ENCODE data around the gene BLOC1S2.
"Not testable (repeated sequence)": the region's sequence is repeated elsewhere in the genome, so short reads cannot be mapped to it uniquely, and the experiment has no call there.

The BLOC1S2 gene

DNA sequence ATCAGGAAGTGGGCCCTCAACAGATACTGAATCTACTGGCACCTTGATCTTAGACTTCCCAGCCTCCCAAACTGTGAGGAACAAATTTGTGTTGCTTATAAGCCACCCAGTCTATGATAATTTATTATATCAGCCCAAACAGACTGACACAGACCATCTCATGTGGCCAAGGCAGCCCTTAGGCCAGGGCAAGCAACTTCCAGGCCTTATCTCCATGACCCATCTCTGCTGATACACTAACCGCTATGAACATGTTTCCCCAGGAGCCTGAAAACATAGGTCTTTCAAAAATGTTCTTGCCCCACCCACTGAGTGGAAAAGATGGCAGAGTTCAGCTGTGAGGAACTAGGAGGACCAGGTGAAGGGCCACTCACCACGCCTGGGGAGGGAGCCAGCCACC lies 3.2 kb upstream of the BLOC1S2 start:
- DNase-seq, result no peak

DNA sequence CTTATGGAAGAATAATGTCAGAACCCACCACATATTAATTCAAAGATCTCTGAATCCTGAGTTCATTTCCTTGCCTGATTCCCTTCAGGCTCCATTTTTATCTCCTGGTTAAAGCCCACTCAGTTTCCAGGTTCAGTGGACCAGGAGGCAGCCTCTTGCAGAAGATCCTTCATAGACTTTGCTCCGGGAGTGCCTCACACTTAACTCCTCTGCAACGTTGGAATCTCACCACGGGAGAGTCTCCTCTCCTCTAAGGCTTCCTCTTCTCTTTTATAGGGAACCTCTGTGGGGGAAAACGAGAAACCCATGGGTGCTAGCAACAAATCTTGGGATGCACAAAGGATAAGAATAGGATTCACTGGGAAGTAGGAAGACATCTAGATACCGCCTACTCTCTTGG lies 1.7 kb upstream of the BLOC1S2 start:
- DNase-seq, result no peak

DNA sequence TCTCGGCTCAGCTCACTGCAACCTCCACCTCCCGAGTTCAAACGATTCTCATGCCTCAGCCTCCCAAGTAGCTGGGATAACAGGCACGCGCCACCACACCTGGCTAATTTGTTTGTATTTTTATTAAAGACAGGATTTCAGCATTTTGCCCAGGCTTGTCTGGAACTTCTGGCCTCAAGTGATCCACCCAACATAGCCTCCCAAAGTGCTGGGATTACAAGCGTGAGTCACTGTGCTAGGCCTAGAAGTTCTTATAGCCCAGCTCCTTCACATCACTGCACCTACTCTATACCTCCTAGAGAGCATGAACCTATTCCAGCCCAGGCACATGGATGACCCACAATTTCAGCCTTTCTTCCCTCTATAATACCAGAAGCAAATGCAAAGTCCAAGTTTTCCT lies 1.3 kb upstream of the BLOC1S2 start:
- no peak for DNase-seq

DNA sequence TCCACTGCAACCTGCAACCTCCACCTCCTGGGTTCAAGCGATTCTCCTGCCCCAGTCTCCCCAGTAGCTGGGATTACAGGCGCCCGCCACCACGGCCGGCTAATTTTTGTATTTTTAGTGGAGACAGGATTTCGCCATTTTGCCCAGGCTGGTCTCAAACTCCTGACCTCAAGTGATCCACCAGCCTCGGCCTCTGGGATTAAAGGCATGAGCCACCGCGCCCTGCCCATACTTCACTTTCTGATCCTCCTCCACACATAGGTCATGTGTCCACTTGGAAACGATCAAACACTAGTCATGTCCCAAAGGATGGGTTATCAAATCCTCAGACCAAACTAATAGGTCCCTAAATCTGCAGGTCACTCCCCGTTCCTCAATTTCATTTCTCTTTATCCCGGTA lies 1.2 kb downstream of the BLOC1S2 start:
- DNase-seq, result not testable (repeated sequence)

DNA sequence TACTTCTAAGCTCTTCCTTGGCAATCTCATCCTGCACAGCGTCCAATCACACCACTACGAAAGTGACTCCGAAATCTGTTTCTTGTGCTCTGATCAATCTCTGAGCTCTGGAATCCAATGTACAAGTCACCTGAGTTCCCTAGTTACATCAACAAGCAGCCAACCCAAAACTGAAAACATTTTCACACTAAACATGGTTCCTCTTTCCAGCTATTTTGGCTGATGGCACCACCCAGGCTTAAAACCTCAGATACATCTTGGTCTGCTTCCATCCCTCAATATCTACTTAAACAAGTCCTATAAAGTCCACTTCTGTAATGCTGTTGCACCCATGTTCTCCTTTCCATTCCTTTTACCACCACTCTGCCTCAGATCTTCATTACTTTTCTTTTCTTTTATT lies 3.6 kb downstream of the BLOC1S2 start:
- DNase-seq, result no peak

DNA sequence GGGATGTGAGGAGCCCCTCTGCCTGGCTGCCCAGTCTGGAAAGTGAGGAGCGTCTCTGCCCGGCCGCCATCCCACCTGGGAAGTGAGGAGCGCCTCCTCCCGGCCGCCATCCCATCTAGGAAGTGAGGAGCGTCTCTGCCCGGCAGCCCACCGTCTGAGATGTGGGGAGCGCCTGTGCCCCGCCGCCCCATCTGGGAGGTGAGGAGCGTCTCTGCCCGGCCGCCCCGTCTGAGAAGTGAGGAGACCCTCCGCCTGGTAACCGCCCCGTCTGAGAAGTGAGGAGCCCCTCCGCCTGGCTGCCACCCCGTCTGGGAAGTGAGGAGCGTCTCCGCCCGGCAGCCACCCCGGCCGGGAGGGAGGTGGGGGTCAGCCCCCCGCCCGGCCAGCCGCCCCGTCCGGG lies 9.5 kb downstream of the BLOC1S2 start:
- DNase-seq, result not testable (repeated sequence)

- DNase-seq, result peak; percentile 33
Measured at GRCh38 chr10:100267239-100268104, 19.0 kb downstream of the BLOC1S2 start, which contains the start of gene CWF19L1. Gene CWF19L1, minus strand, starts transcription at chr10:100267638. Its CDS starts 45 bp downstream, at chr10:100267593.

DNA sequence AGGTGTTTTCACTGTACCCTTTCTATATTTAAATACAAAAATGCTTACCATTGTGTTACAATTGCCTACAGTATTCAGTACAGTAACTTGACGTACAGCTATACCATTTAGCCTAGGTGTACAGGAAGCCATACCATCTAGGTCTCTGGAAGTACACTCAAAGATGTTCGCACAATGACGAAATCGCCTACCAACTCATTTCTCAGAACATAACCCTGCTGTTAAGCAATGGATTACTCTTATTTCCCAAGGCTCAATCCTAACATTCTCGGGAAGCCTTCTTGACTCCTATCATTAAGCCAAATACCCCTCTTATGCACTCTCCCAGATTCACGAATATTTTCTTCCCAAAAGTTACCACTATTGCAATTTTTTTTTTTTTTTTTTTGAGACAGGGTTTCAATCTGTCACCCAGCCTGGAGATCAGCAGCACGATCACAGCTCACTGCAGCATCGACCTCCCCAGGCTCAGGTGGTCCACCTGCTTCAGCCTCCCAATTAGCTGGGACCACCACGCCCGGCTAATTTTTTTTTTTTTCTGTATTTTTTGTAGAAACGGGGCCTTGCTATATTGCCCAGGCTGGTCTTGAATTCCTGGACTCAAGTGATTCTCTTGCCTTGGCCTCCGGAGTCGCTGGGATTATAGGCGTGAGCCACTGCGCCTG lies 20.5 kb downstream of the BLOC1S2 start:
- no peak for DNase-seq

- no peak for DNase-seq
Measured at GRCh38 chr10:100254191-100254590, 32.3 kb downstream of the BLOC1S2 start.

- no peak for DNase-seq
Measured at GRCh38 chr10:100253041-100253440, 33.4 kb downstream of the BLOC1S2 start.

DNA sequence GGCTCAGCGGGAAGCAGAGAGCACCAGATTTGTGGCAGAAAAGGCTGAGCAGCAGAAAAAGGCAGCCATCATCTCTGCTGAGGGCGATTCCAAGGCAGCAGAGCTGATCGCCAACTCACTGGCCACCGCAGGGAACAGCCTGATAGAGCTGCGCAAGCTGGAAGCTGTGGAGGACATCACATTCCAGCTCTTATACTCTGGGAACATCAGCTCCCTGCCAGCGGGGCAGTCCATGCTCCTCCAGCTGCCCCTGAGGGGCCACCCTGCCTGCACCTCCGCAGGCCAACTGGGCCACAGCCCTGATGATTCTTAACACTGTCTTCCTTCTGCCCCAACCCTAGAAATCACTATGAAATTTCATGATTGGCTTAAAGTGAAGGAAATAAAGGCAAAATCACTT lies 37.7 kb downstream of the BLOC1S2 start:
- DNase-seq, result no peak

GRCh38 chr10:100245484-100246220 lies 40.8 kb downstream of the BLOC1S2 start:
- no peak for DNase-seq

GRCh38 chr10:100239851-100240250 lies 46.6 kb downstream of the BLOC1S2 start:
- no peak for DNase-seq

GRCh38 chr10:100238429-100238828 lies 48.1 kb downstream of the BLOC1S2 start:
- DNase-seq, result no peak

- DNase-seq, result no peak
Measured at GRCh38 chr10:100232101-100232500, 54.4 kb downstream of the BLOC1S2 start.

DNA sequence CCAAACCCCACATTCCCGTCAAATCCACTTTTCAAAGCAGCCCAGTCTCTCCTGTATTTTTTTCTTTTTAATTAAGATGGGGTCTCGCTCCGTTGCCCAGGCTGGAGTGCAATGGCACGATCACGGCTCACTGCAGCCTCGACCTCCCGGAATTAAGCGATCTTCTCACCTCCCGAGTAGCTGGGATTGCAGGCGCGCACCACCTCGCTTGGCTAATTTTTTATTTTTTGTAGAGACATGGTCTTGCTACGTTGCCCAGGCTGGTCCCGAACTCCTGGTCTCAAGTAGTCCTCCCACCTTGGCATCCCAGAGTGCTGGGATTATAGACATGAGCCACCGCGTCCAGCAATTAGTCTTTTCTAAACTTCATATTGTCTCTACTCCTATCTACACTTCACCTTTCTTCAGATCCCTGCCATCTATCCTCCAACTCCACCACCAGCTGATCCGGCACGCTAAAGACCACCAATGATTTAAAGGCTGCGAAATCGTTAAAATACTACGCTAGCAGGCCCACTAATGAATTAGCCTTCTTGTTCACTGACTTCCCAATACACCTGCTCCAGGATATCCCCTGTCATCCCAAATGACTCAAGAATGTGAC lies 56.6 kb downstream of the BLOC1S2 start:
- no peak for DNase-seq

- no peak for DNase-seq
Measured at GRCh38 chr10:100223879-100224278, 62.6 kb downstream of the BLOC1S2 start.
